ENCODE measurements around the gene MPP3. TPM values are rescaled to one million over a fixed set of nuclear protein-coding genes. Genes with fewer than 3 reads are reported as not detected.

MPP3 gene
- total and polyA plus RNA-seq, 2 of the 4 experiments (the other 2 are of a cell fraction): 5.7 to 11.9 TPM

- dilution Hi-C loops (cut with HindIII; ENCODE audit: low sequenced_read_pairs, unreplicated experiment) (no loop called here), in situ Hi-C loops (cut with MboI; ENCODE audit: low sequenced_read_pairs) (no loop called here), intact Hi-C loops (cut with micrococcal nuclease) (no loop called here)
- 98% methylated on average over 4 of the region's 7 CpGs; no CpG with 5 or more reads in 1 of the 2 experiments for WGBS, 2 experiments (ENCODE audit: extremely low coverage in 2 of 2, insufficient read length in 1 of 2)
- CTCF ChIA-PET: interaction anchor here (1.2 kb wide), 1 partner anchor 20 kb away, joined by 4 read pairs; no protein-coding TSS in a partner anchor
- H3K18ac ChIP-seq (ENCODE audit: low read depth, low read length): no peak overlapping the region
- no peak overlapping the region for H2BK120ac ChIP-seq (ENCODE audit: low read depth, low read length)
- H4K91ac ChIP-seq (ENCODE audit: insufficient read depth, low read depth, low read length): no peak overlapping the region
- no peak overlapping the region for H2AK9ac ChIP-seq (replicated peaks; ENCODE audit: low read depth, low read length, poor library complexity)
- TF ChIP-seq RFX5 (IDR thresholded peaks at IDR 0.05; ENCODE audit: low read depth, low read length) (no peak), CTCF (conservative IDR thresholded peaks at IDR 0.05; ENCODE audit: low read depth, low read length) (no peak), ELK1 (IDR thresholded peaks at IDR 0.05; ENCODE audit: borderline replicate concordance, low read depth, low read length) (no peak), CHD1 (IDR thresholded peaks at IDR 0.05; ENCODE audit: low read depth, low read length) (no peak), MAZ (IDR thresholded peaks at IDR 0.05; ENCODE audit: borderline replicate concordance, low read depth, low read length) (no peak), RCOR1 (IDR thresholded peaks at IDR 0.05; ENCODE audit: insufficient replicate concordance, low read length) (no peak), MAFK (IDR thresholded peaks at IDR 0.05; ENCODE audit: low read depth, low read length) (no peak), CEBPB (IDR thresholded peaks at IDR 0.05; ENCODE audit: low read depth, low read length) (no peak), SMC3 (IDR thresholded peaks at IDR 0.05; ENCODE audit: low read depth, low read length) (no peak), NFE2L2 (IDR thresholded peaks at IDR 0.05; ENCODE audit: low read depth, low read length) (no peak), FOS (IDR thresholded peaks at IDR 0.05; ENCODE audit: low read depth, low read length) (no peak), RAD21 (IDR thresholded peaks at IDR 0.05; ENCODE audit: low read length) (no peak)
- BruUV-seq (replicated peaks): no TSS peak
- ATAC-seq (ENCODE audit: low read depth): no peak
- no peaks in the 10 kb centered on the region for H4K20me1 ChIP-seq (ENCODE audit: insufficient read depth, low read length)
- no peak overlapping the region for H3K14ac ChIP-seq (replicated peaks; ENCODE audit: low read depth, low read length)
- no peak overlapping the region for H3K9ac ChIP-seq (ENCODE audit: low read depth, low read length)
- no peak overlapping the region for H3K4ac ChIP-seq (ENCODE audit: low read depth, low read length)
- no peak overlapping the region for H2BK5ac ChIP-seq (ENCODE audit: low read depth, low read length, poor library complexity, severe bottlenecking)
- H2AK5ac ChIP-seq (ENCODE audit: low read depth, low read length): no peak overlapping the region
- H4K5ac ChIP-seq (ENCODE audit: low read depth, low read length): no peak overlapping the region
- H3K27ac ChIP-seq (ENCODE audit: insufficient read depth, low read length): no peak overlapping the region
- DNase-seq: no peak
- peaks cover 6% of the 10 kb centered on the region for H3K4me1 ChIP-seq (ENCODE audit: control insufficient read depth, insufficient read depth, low read length)
- no peak overlapping the region for H3K23ac ChIP-seq (ENCODE audit: low read depth, low read length)
- peaks cover 4% of the 10 kb centered on the region; the same call in 1 of the 2 replicates for H3K9me1 ChIP-seq (ENCODE audit: insufficient read depth, low read length)
- peaks cover 31% of the 10 kb centered on the region for H3K36me3 ChIP-seq (ENCODE audit: control insufficient read depth, insufficient read depth, low read length)
- no peak overlapping the region for H2BK20ac ChIP-seq (ENCODE audit: low read depth, low read length)
- H3K56ac ChIP-seq (ENCODE audit: extremely low read depth, insufficient read depth, low read length): no peak overlapping the region
- peaks cover 0 to 41% of the 10 kb centered on the region in 2 experiments; a peak in 3 of 4 replicates for H3K79me1 ChIP-seq (ENCODE audit: low read depth in 1 of 2, low read length in 2 of 2)
- no peaks in the 10 kb centered on the region for H3K9me3 ChIP-seq (ENCODE audit: control insufficient read depth, insufficient read depth, low read length)
- no peak overlapping the region for H4K8ac ChIP-seq (ENCODE audit: low read depth in 2 of 2, low read length in 2 of 2)
- no peak overlapping the region for H3K4me3 ChIP-seq (ENCODE audit: insufficient read depth, low read depth, low read length)
- POLR2A ChIA-PET (ENCODE audit: unreplicated experiment): no interaction called here
- no peaks in the 10 kb centered on the region for H3K27me3 ChIP-seq (ENCODE audit: control insufficient read depth, insufficient read depth, low read length)
- H2BK15ac ChIP-seq (ENCODE audit: low read depth, low read length): no peak overlapping the region
- no peak overlapping the region for H2AFZ ChIP-seq (replicated peaks; ENCODE audit: low read length, poor library complexity)
- H3K4me2 ChIP-seq (ENCODE audit: low read depth, low read length): no peak overlapping the region
These were observed 6.7 kb downstream of the MPP3 start for GRCh38 chr17:43826206-43826605.
